ENCODE measurements around the gene IGFLR1. TPM values are rescaled to one million over a fixed set of nuclear protein-coding genes. Genes with fewer than 3 reads are reported as not detected.

IGFLR1 gene
- total and polyA plus RNA-seq, 2 of the 4 experiments (the other 2 are of a cell fraction) = 0.72 to 2.7 TPM

DNA sequence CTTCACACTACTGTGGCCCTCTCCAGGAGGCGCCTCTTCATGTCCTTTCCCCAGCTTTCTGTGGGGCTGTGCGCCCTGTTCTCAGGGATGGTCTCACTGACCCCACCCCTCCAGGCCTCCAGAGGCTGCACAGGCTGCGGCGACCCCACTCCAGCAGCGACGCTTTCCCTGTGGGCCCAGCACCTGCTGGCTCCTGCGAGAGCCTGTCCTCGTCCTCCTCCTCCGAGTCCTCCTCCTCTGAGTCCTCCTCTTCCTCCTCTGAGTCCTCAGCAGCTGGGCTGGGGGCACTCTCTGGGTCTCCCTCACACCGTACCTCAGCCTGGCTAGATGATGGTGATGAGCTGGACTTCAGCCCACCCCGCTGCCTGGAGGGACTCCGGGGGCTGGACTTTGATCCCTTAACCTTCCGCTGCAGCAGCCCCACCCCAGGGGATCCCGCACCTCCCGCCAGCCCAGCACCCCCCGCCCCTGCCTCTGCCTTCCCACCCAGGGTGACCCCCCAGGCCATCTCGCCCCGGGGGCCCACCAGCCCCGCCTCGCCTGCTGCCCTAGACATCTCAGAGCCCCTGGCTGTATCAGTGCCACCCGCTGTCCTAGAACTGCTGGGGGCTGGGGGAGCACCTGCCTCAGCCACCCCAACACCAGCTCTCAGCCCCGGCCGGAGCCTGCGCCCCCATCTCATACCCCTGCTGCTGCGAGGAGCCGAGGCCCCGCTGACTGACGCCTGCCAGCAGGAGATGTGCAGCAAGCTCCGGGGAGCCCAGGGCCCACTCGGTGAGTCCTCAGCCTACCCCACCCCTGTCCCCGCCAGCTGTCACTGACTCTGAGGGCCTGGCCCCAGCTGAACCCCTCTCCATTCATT lies 44.3 kb upstream of the IGFLR1 start:
- ChIA-PET POLR2A (ENCODE audit: unreplicated experiment) (no interaction called here), CTCF (interaction anchor here (0.6 kb wide), 1 partner anchor 105 kb away, joined by 3 read pairs; no protein-coding TSS in a partner anchor)
- dilution Hi-C loops (cut with HindIII; ENCODE audit: low sequenced_read_pairs, unreplicated experiment) (no loop called here), intact Hi-C loops (cut with micrococcal nuclease) (no loop called here), in situ Hi-C loops (cut with MboI; ENCODE audit: low sequenced_read_pairs) (no loop called here)
- Histone ChIP-seq H3K4me1 (ENCODE audit: control insufficient read depth, insufficient read depth, low read length) (no peaks in the 10 kb centered on the region), H3K56ac (ENCODE audit: extremely low read depth, insufficient read depth, low read length) (no peak overlapping the region), H2BK20ac (ENCODE audit: low read depth, low read length) (no peak overlapping the region), H3K14ac (replicated peaks; ENCODE audit: low read depth, low read length) (no peak overlapping the region), H3K9me1 (ENCODE audit: insufficient read depth, low read length) (no peaks in the 10 kb centered on the region), H3K9me3 (ENCODE audit: control insufficient read depth, insufficient read depth, low read length) (no peaks in the 10 kb centered on the region), H4K91ac (ENCODE audit: insufficient read depth, low read depth, low read length) (no peak overlapping the region), H2AK9ac (replicated peaks; ENCODE audit: low read depth, low read length, poor library complexity) (peak overlapping the region; percentile 28), H4K5ac (ENCODE audit: low read depth, low read length) (no peak overlapping the region), H3K23ac (ENCODE audit: low read depth, low read length) (no peak overlapping the region), H3K4me2 (ENCODE audit: low read depth, low read length) (no peak overlapping the region), H3K79me1 (ENCODE audit: low read depth in 1 of 2, low read length in 2 of 2) (no peaks in the 10 kb centered on the region), H3K18ac (ENCODE audit: low read depth, low read length) (no peak overlapping the region), H3K9ac (ENCODE audit: low read depth, low read length) (no peak overlapping the region), H2BK120ac (ENCODE audit: low read depth, low read length) (no peak overlapping the region), H3K27me3 (ENCODE audit: control insufficient read depth, insufficient read depth, low read length) (no peaks in the 10 kb centered on the region), H4K20me1 (ENCODE audit: insufficient read depth, low read length) (no peaks in the 10 kb centered on the region), H3K27ac (ENCODE audit: insufficient read depth, low read length) (no peak overlapping the region), H2BK15ac (ENCODE audit: low read depth, low read length) (no peak overlapping the region), H3K36me3 (ENCODE audit: control insufficient read depth, insufficient read depth, low read length) (peaks cover 10% of the 10 kb centered on the region), H3K4ac (ENCODE audit: low read depth, low read length) (no peak overlapping the region), H2BK5ac (ENCODE audit: low read depth, low read length, poor library complexity, severe bottlenecking) (no peak overlapping the region), H2AFZ (replicated peaks; ENCODE audit: low read length, poor library complexity) (no peak overlapping the region), H4K8ac (ENCODE audit: low read depth in 2 of 2, low read length in 2 of 2) (no peak overlapping the region), H3K4me3 (ENCODE audit: insufficient read depth, low read depth, low read length) (no peak overlapping the region), H2AK5ac (ENCODE audit: low read depth, low read length) (no peak overlapping the region)
- BruUV-seq (replicated peaks) = no TSS peak
- 97% methylated on average over 12 of the region's 31 CpGs; no CpG with 5 or more reads in 1 of the 2 experiments for WGBS, 2 experiments (ENCODE audit: extremely low coverage in 2 of 2, insufficient read length in 1 of 2)
- DNase-seq (no peak), ATAC-seq (ENCODE audit: low read depth) (no peak)
- TF ChIP-seq RFX5 (IDR thresholded peaks at IDR 0.05; ENCODE audit: low read depth, low read length) (no peak), FOS (IDR thresholded peaks at IDR 0.05; ENCODE audit: low read depth, low read length) (no peak), POLR2A (IDR thresholded peaks at IDR 0.05; ENCODE audit: low read depth, low read length) (no peak), RAD21 (IDR thresholded peaks at IDR 0.05; ENCODE audit: low read length) (no peak), MXI1 (IDR thresholded peaks at IDR 0.05; ENCODE audit: borderline replicate concordance, low read depth, low read length) (no peak), SMC3 (IDR thresholded peaks at IDR 0.05; ENCODE audit: low read depth, low read length) (no peak), NFE2L2 (IDR thresholded peaks at IDR 0.05; ENCODE audit: low read depth, low read length) (no peak), CHD1 (IDR thresholded peaks at IDR 0.05; ENCODE audit: low read depth, low read length) (no peak), MAFK (IDR thresholded peaks at IDR 0.05; ENCODE audit: low read depth, low read length) (no peak), MAZ (IDR thresholded peaks at IDR 0.05; ENCODE audit: borderline replicate concordance, low read depth, low read length) (no peak), CEBPB (IDR thresholded peaks at IDR 0.05; ENCODE audit: low read depth, low read length) (no peak), BHLHE40 (IDR thresholded peaks at IDR 0.05; ENCODE audit: low read depth, low read length) (no peak)
- TF ChIP-seq, protein P1, sequence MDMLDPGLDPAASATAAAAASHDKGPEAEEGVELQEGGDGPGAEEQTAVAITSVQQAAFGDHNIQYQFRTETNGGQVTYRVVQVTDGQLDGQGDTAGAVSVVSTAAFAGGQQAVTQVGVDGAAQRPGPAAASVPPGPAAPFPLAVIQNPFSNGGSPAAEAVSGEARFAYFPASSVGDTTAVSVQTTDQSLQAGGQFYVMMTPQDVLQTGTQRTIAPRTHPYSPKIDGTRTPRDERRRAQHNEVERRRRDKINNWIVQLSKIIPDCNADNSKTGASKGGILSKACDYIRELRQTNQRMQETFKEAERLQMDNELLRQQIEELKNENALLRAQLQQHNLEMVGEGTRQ (IDR thresholded peaks at IDR 0.05; ENCODE audit: low read depth, low read length) = no peak
- TF ChIP-seq, protein P2, sequence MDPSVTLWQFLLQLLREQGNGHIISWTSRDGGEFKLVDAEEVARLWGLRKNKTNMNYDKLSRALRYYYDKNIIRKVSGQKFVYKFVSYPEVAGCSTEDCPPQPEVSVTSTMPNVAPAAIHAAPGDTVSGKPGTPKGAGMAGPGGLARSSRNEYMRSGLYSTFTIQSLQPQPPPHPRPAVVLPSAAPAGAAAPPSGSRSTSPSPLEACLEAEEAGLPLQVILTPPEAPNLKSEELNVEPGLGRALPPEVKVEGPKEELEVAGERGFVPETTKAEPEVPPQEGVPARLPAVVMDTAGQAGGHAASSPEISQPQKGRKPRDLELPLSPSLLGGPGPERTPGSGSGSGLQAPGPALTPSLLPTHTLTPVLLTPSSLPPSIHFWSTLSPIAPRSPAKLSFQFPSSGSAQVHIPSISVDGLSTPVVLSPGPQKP (IDR thresholded peaks at IDR 0.05; ENCODE audit: borderline replicate concordance, low read depth, low read length) = no peak
- TF ChIP-seq, protein P3, sequence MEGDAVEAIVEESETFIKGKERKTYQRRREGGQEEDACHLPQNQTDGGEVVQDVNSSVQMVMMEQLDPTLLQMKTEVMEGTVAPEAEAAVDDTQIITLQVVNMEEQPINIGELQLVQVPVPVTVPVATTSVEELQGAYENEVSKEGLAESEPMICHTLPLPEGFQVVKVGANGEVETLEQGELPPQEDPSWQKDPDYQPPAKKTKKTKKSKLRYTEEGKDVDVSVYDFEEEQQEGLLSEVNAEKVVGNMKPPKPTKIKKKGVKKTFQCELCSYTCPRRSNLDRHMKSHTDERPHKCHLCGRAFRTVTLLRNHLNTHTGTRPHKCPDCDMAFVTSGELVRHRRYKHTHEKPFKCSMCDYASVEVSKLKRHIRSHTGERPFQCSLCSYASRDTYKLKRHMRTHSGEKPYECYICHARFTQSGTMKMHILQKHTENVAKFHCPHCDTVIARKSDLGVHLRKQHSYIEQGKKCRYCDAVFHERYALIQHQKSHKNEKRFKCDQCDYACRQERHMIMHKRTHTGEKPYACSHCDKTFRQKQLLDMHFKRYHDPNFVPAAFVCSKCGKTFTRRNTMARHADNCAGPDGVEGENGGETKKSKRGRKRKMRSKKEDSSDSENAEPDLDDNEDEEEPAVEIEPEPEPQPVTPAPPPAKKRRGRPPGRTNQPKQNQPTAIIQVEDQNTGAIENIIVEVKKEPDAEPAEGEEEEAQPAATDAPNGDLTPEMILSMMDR (conservative IDR thresholded peaks at IDR 0.05; ENCODE audit: low read depth, low read length) = no peak
